Activated gamma-delta T cell treated with anti-CD3 and anti-CD28 coated beads, Interleukin-2, amount 50 U/mL, for 16 hours (primary cell): ENCODE data around the gene OS9.

Experiments used
- DNase-seq: peaks from one replicate; pipeline ENCODE4 v3.0.0-alpha.2; 2020; ENCODE audit warnings: low read depth

OS9 gene

GRCh38 chr12:57754411-57755193 lies 60.7 kb downstream of the OS9 start, which contains the start of gene MARCHF9:
Gene MARCHF9 (plus strand): TSS chr12:57755103. CDS start chr12:57755529, 426 bp downstream.
- peak; percentile 68 for DNase-seq

- DNase-seq: no peak
Observed at GRCh38 chr12:57755194-57755453, 61.2 kb downstream of the OS9 start.

DNA sequence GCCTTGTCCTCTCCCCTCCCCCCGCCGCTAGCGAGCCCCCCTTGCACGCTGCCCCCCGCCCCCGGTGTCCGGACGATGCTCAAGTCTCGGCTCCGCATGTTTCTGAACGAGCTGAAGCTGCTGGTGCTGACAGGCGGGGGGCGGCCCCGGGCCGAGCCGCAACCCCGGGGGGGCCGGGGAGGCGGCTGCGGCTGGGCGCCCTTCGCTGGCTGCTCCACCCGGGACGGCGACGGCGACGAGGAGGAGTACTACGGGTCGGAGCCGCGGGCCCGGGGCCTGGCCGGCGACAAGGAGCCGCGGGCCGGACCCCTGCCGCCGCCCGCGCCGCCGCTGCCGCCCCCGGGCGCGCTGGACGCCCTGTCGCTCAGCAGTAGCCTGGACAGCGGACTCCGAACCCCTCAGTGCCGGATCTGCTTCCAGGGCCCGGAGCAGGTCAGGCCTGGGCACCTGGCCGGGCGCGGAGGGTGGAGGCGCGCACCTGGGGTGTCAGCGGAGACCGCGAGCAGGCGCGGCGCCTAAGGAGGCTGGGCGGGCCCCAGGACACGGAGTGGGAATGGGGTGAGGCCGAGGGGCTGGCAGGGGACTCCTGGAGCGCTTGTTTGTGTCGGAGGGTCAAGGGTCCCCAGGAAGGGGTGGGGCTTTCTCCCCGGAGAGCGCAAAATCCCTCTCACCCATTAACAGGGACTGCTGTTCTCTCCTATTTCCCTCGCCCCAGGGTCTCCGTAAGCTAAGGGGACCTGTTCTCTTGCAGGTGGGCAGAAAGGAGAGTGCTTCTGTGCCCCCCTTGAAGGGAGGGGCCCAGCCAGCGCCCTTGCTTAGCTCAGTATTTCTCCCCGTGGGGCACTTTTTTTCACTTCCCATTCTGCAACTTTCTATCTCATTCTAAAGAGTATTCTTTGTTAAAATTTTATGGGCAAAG lies 61.8 kb downstream of the OS9 start:
- no peak for DNase-seq

- DNase-seq: peak; percentile 57
Observed at GRCh38 chr12:57756406-57757341, 62.7 kb downstream of the OS9 start.

DNA sequence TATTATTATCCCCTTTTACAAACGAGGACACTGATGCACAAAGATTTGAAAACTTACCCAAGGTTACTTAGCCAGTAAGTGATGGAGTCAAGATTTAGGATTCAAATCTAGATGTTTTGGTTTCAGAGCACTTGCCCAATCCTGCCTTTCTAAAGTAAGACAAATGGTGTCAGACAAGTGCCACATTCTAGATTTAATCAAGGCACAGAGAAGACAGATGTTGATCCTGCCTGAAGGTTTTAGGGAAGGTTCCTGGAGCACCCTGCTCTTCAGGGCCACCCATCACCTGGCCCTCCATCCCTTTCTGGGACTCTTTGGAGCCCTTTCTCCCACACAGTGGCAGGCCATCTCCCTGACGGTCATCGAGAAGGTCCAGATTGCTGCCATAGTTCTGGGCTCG lies 63.8 kb downstream of the OS9 start:
- no peak for DNase-seq

- DNase-seq: no peak
Observed at GRCh38 chr12:57758552-57759359, 64.8 kb downstream of the OS9 start.

GRCh38 chr12:57759360-57759980 lies 65.5 kb downstream of the OS9 start:
- no peak for DNase-seq

DNA sequence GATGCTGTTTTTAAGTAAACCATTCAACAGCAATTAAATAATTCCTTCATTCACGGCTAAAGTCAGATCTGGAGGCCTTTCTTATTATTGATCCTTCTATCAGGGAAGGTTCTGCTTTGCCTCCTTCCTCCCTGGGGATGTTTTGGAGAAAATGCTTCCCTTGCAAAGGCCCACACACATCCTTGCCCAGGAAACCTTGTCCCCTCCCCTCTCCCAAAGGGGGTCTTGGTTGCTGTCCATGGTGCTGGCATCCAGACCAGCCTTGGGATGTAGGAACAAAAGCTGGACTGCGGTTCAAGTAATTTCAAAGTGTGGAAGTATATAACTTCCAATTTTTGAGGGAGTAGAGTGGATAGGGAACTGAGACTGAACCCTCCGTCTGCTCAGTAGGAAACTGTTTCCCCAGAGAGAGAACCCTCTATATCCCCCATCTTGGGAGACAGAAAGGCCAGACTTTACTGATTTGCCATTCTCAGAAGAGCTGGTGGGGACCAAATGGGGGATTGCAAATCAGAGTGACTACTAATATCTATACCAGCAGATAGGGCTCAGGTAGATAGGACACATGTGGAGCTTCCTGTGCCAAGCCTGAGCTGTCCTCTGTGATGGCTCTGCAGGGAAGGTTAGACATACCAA lies 66.5 kb downstream of the OS9 start:
- no peak for DNase-seq

GRCh38 chr12:57761391-57761998 lies 67.6 kb downstream of the OS9 start:
- DNase-seq: no peak

DNA sequence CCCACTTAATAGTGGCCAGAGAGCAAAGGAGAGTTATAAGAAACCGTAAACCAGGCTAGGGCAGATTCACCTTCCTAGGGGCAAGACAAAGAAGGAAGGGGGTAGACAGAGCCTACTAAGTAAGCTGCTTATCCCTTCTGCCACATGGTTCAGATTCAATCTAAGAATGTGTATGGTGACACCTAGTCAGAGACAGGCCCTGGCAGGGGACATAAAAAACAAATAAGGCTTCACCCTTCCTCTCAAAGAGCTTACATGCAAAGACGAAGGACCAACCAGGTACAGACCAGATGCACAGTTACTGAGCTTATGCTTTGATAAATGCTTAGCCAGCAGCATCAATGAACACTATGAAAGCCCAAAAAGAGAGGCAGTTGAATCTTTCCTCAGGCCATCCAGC lies 68.5 kb downstream of the OS9 start:
- no peak for DNase-seq

DNA sequence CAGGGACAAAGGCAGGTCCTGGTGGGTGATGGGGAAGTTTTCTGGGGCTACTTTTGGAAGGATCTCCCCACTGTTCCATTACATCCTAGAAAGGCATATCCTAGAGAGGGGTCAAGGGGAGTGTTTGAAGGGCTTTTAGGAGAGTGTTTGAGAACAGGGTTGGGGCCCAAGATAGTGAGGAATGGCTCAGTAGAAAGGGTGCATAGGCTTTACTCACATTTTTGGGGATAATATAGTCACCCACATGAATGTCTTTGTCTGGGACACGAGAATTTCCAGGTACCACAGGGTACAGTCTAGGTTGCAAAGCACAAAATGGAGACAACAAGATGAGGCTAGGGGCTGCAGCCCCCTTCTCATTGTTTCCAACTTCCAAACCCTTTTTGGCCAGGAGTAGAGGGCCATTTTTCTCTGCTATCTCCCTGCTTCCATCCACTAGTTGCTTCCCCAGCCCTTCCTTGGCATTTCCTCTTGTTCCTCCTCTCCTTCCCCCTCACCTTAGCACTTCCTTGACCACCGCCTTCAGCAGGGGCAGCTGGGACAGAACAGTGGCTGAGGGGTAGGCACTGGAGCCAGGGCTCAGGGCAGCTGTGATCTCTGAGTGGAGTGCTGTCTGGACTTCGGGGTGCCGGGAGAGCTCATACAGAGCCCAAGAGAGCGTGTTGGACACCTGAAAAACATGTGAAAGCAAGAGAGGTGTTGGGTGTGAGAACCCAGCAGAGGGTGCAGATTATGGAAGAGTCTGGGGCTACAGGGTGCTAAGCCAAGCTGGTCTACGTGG lies 70.1 kb downstream of the OS9 start:
- no peak for DNase-seq

- DNase-seq: no peak
Observed at GRCh38 chr12:57764662-57765002, 70.7 kb downstream of the OS9 start.

- no peak for DNase-seq
Observed at GRCh38 chr12:57765003-57765697, 71.2 kb downstream of the OS9 start.

- no peak for DNase-seq
Observed at GRCh38 chr12:57765698-57766463, 71.9 kb downstream of the OS9 start.

- no peak for DNase-seq
Observed at GRCh38 chr12:57766464-57767304, 72.8 kb downstream of the OS9 start, which contains the start of gene CYP27B1. Gene CYP27B1 (minus strand): TSS chr12:57767078. CDS start chr12:57767041, 37 bp downstream.

- no peak for DNase-seq
Observed at GRCh38 chr12:57767305-57767698, 73.4 kb downstream of the OS9 start.

- DNase-seq: no peak
Observed at GRCh38 chr12:57767876-57768275, 73.9 kb downstream of the OS9 start.
